K562 (cell line): ENCODE measurements around the gene CEACAM18. TPM values are rescaled to one million over a fixed set of nuclear protein-coding genes. Genes with fewer than 3 reads are reported as not detected.

Source experiments
- ATAC-seq: fragments of 200-7000 bp; cut with Tn5 transposase; 3 replicates; pipeline ENCODE4 v1.9.1; 2020; ENCODE audit warnings: moderate library complexity
- BruUV-seq: library from RNA; stranded (reverse); fragments of 400-500 nt; replicated peaks from 2 replicates; lab custom pipeline; 2021; lab: Mats Ljungman, UMichigan
- CTCF ChIA-PET: fragments of 300-600 bp; formaldehyde crosslinking; extraction: SDS; loops from one replicate; lab custom pipeline; 2021; ENCODE audit warnings: low intra/inter-chr PET ratio; lab: Yijun Ruan, JAX
- POLR2A ChIA-PET: fragments of 300-600, 350-650 bp; sonication (Branson Sonifier 250); formaldehyde crosslinking; extraction: SDS; loops from one replicate; lab custom pipeline; 2021; ENCODE audit warnings: antibody characterized with exemption, inconsistent platforms; lab: Yijun Ruan, JAX
- DNase-seq, 4 experiments: peaks; one replicate each; pipeline versions ENCODE4 v3.0.0 to v3.0.0-alpha.2; 2011 to 2018; ENCODE audit warnings: low spot score in 3 of 4, mixed read lengths in 3 of 4; ENCODE audit errors: extremely low read depth in 1 of 4
- FAIRE-seq: peaks from 2 replicates; lab custom pipeline; 2011; peaks lifted over from hg19 to GRCh38; lab: Jason Lieb, UNC
- H2AFZ ChIP-seq: 2 replicates; pipeline ENCODE4 v1.6.0; 2011; ENCODE audit warnings: low read depth, low read length, control low read depth, inconsistent platforms
- H3K27ac ChIP-seq: fragments of 200-600 bp; 3 replicates; pipeline ENCODE4 v1.8.0; 2011; ENCODE audit warnings: low read depth, mild to moderate bottlenecking, control low read depth, inconsistent platforms, low read length, moderate library complexity, mixed read lengths; ENCODE audit errors: extremely low read depth
- H3K27me3 ChIP-seq, 2 experiments: fragments of 300-600 bp in 1 of 2; 2 replicates in 1 of 2; 3 replicates in 1 of 2; pipeline versions ENCODE4 v1.6.0 to v1.8.0; 2011; ENCODE audit warnings: inconsistent platforms in 2 of 2, low read length in 2 of 2, mild to moderate bottlenecking in 1 of 2, mixed read lengths in 1 of 2, moderate library complexity in 1 of 2; ENCODE audit not compliant: control insufficient read depth in 2 of 2, insufficient read depth in 2 of 2
- H3K36me3 ChIP-seq: fragments of 300-600 bp; 3 replicates; pipeline ENCODE4 v1.8.0; 2011; ENCODE audit warnings: mild to moderate bottlenecking, low read length, inconsistent platforms; ENCODE audit not compliant: control insufficient read depth, insufficient read depth
- H3K4me1 ChIP-seq, 2 experiments: fragments of 200-600 bp in 1 of 2; replicated peaks in 1 of 2; 2 replicates in 1 of 2; 3 replicates in 1 of 2; pipeline versions ENCODE4 v1.5.1 to v1.8.0; 2011; ENCODE audit warnings: inconsistent platforms in 2 of 2, low read length in 2 of 2, mild to moderate bottlenecking in 1 of 2, mixed read lengths in 1 of 2, moderate library complexity in 1 of 2; ENCODE audit not compliant: control insufficient read depth in 2 of 2, insufficient read depth in 2 of 2
- H3K4me2 ChIP-seq: 2 replicates; pipeline ENCODE4 v1.6.1; 2011; ENCODE audit warnings: low read length, control low read depth, inconsistent platforms, mixed read lengths; ENCODE audit not compliant: insufficient read depth
- H3K4me3 ChIP-seq: fragments of 200-600 bp; sonication (generic), shearing (Covaris generic); 2 replicates; pipeline ENCODE4 v1.5.1; 2016; ENCODE audit warnings: control low read depth, inconsistent platforms
- H3K79me2 ChIP-seq: fragments of 200-600 bp; 3 replicates; pipeline ENCODE4 v1.8.0; 2011; ENCODE audit warnings: low read length, inconsistent platforms; ENCODE audit not compliant: control insufficient read depth, insufficient read depth
- H3K9ac ChIP-seq, 2 experiments: 2 replicates each; pipeline versions ENCODE4 v1.6.0 to v1.6.1; 2011; ENCODE audit warnings: low read depth in 2 of 2, low read length in 2 of 2, control low read depth in 1 of 2, inconsistent platforms in 1 of 2, mild to moderate bottlenecking in 1 of 2, mixed read lengths in 1 of 2; ENCODE audit not compliant: insufficient read depth in 1 of 2
- H3K9me1 ChIP-seq: one replicate; pipeline ENCODE4 v1.6.0; 2011; ENCODE audit warnings: inconsistent platforms, mild to moderate bottlenecking, low read length, moderate library complexity; ENCODE audit not compliant: control insufficient read depth, insufficient read depth
- H3K9me3 ChIP-seq: replicated peaks from 2 replicates; pipeline ENCODE4 v1.5.1; 2011; ENCODE audit warnings: low read depth, low read length, inconsistent platforms; ENCODE audit not compliant: control insufficient read depth, insufficient read depth
- H4K20me1 ChIP-seq: replicated peaks from 2 replicates; pipeline ENCODE4 v1.6.1; 2011; ENCODE audit warnings: low read length, inconsistent platforms, mixed read lengths; ENCODE audit not compliant: control insufficient read depth, insufficient read depth
- ASH1L ChIP-seq: fragments of 450-650 bp; IDR thresholded peaks from 2 replicates; pipeline ENCODE4 v1.6.1; 2018; ENCODE audit warnings: borderline replicate concordance, mild to moderate bottlenecking, low read depth; ENCODE audit not compliant: partially characterized antibody
- ESRRB ChIP-seq: fragments of 250-450 bp; sonication (Bioruptor Pico); IDR thresholded peaks from 2 replicates; pipeline ENCODE4 v1.5.0; 2020; ENCODE audit warnings: mild to moderate bottlenecking, moderate library complexity, borderline replicate concordance
- GATAD2B ChIP-seq: fragments of 450-650 bp; IDR thresholded peaks from 2 replicates; pipeline ENCODE4 v1.6.1; 2017; ENCODE audit warnings: mild to moderate bottlenecking, borderline replicate concordance
- GTF2F1 ChIP-seq: IDR thresholded peaks from 2 replicates; pipeline ENCODE4 v1.6.1; 2011; ENCODE audit warnings: low read depth, low read length, improper control_type of control experiment
- HNRNPL ChIP-seq: fragments of 200-400 bp; formaldehyde crosslinking; IDR thresholded peaks from 2 replicates; pipeline ENCODE4 v1.6.1; 2017; ENCODE audit warnings: low read depth, mild to moderate bottlenecking, low read length
- PHB ChIP-seq: fragments of 250-450 bp; sonication (Bioruptor Pico); IDR thresholded peaks from 2 replicates; pipeline ENCODE4 v1.5.0; 2021
- RBFOX2 ChIP-seq: fragments of 200-400 bp; formaldehyde crosslinking; IDR thresholded peaks from 2 replicates; pipeline ENCODE4 v1.6.1; 2017; ENCODE audit warnings: low read depth, mild to moderate bottlenecking, low read length, moderate library complexity
- RHOXF2B ChIP-seq: fragments of 250-450 bp; sonication (Bioruptor Pico); conservative IDR thresholded peaks from 2 replicates; pipeline ENCODE4 v1.5.1; 2021
- ZFPM2 ChIP-seq: fragments of 250-450 bp; sonication (Bioruptor Pico); IDR thresholded peaks from 2 replicates; pipeline ENCODE4 v1.5.1; 2022; ENCODE audit warnings: mild to moderate bottlenecking
- ZNF444 ChIP-seq: fragments of 250-450 bp; sonication (Bioruptor Pico); IDR thresholded peaks from 2 replicates; pipeline ENCODE4 v1.4.0; 2020; ENCODE audit warnings: mild to moderate bottlenecking, moderate library complexity
- ZNF766 ChIP-seq: fragments of 200-800 bp; sonication (Bioruptor generic); conservative IDR thresholded peaks from 2 replicates; pipeline ENCODE4 v1.6.1; 2016; ENCODE audit warnings: missing genetic modification characterization, missing compliant biosample characterization
- WGBS: fragments of 100-300 bp; shearing (Covaris generic); methylation state at CpG from one replicate; pipeline ENCODE4 v1.1.6; 2016; ENCODE audit warnings: low coverage, mixed read lengths; ENCODE audit not compliant: insufficient coverage; ENCODE audit errors: missing lambda C conversion rate; 5-methylcytosine and 5-hydroxymethylcytosine counted together
- in situ Hi-C: fragments of 300-500 bp; cut with MboI; formaldehyde crosslinking; loops from 4 replicates; pipeline ENCODE4 v1.15.0; 2018; ENCODE audit warnings: inconsistent platforms, mixed read lengths
- intact Hi-C: fragments of 100-400 bp; cut with micrococcal nuclease; formaldehyde crosslinking; loops from 2 replicates; pipeline ENCODE4 v1.14.2; 2022
- polyA plus RNA-seq, 8 experiments: library from polyadenylated mRNA; depleted of rRNA in 4 of 8; stranded (reverse) in 5 of 8; unstranded in 3 of 8; fragments of >200 nt; fragmentation: Nextera tagmentation in 2 of 8; fragmentation: Illumina TruSeq in 1 of 8; extraction: Ambion mirVana in 2 of 8; extraction: Trizol in 1 of 8; gene quantifications; 2 replicates each; pipeline versions ENCODE4 v1.2.1 to v1.2.3, GENCODE V29; 2011 to 2014; ENCODE audit warnings: inconsistent platforms in 1 of 8, missing spikeins in 1 of 8
- total RNA-seq, 7 experiments: library from RNA; depleted of rRNA in 6 of 7; stranded (reverse); fragments of >200 nt in 6 of 7; fragmentation: Illumina TruSeq in 2 of 7; extraction: Trizol in 2 of 7; gene quantifications; 2 replicates each; pipeline versions ENCODE4 v1.2.1 to v1.2.3, GENCODE V29; 2011 to 2021; ENCODE audit warnings: low replicate concordance in 1 of 7
- TF ChIP-seq, protein P1 (sequence below): fragments of 450-650 bp; IDR thresholded peaks from 2 replicates; pipeline ENCODE4 v1.6.1; 2018; ENCODE audit not compliant: partially characterized antibody
- TF ChIP-seq, protein P2 (sequence below): sonication (generic); formaldehyde crosslinking; IDR thresholded peaks from 2 replicates; pipeline ENCODE4 v1.8.1; 2023; ENCODE audit warnings: mild to moderate bottlenecking, missing genetic modification reagents
- TF ChIP-seq, protein P3 (sequence below), 2 experiments: IDR thresholded peaks; 2 replicates each; pipeline ENCODE4 v1.6.1; 2012; ENCODE audit warnings: improper control_type of control experiment in 2 of 2, low read depth in 2 of 2, low read length in 2 of 2, borderline replicate concordance in 1 of 2

CEACAM18 gene
- total and polyA plus RNA-seq, 9 of the 15 experiments (the other 6 are each of a cell fraction or from before 2014, with no cell fraction given), result 0.08 to 0.24 (median 0.15) TPM; not detected in 3

GRCh38 chr19:51468545-51468920 is 9.8 kb upstream of the CEACAM18 start:
- intact Hi-C loops (loop anchor here (2.0 kb wide), 1 partner anchor 78 kb away; no protein-coding TSS in a partner anchor), in situ Hi-C loops (no loop called here)
- Histone ChIP-seq H3K79me2 (peaks cover 78% of the 10 kb centered on the region), H3K27me3 (no peaks in the 10 kb centered on the region), H2AFZ (peak overlapping the region; percentile 36; the same call in 1 of the 2 replicates), H3K36me3 (peaks cover 13% of the 10 kb centered on the region; the same call in 2 of the 3 replicates), H3K9ac (peak overlapping the region; percentile 78 to 93), H3K4me1 (peaks cover 16 to 29% of the 10 kb centered on the region in 2 experiments), H3K9me1 (no peaks in the 10 kb centered on the region), H3K4me2 (peak overlapping the region; percentile 92), H3K4me3 (peak overlapping the region; percentile 59), H4K20me1 (no peaks in the 10 kb centered on the region), H3K27ac (peak overlapping the region; percentile 84), H3K9me3 (no peaks in the 10 kb centered on the region)
- CTCF ChIA-PET, result no interaction called here
- DNase-seq, result peak; percentile 44 to 75 (median 60)
- TSS peak; percentile 75 for BruUV-seq
- POLR2A ChIA-PET, result interaction anchor here (0.5 to 1.9 kb wide), 8 partner anchors 11 to 220 kb away, joined by 3 to 9 read pairs (median 4); no protein-coding TSS in a partner anchor
- ATAC-seq, result peak; percentile 67
- 0% methylated on average over 1 of the region's 2 CpGs for whole genome bisulfite sequencing
- no peak for FAIRE-seq
- TF ChIP-seq RBFOX2, result peak; percentile 59
- 0 out of 2 replicates have a peak, but pooled peaks have one; percentile 3 for TF ChIP-seq RHOXF2B (CRISPR knock-in tag)
- TF ChIP-seq GATAD2B, result no peak
- no peak for TF ChIP-seq ASH1L
- TF ChIP-seq, protein P1, sequence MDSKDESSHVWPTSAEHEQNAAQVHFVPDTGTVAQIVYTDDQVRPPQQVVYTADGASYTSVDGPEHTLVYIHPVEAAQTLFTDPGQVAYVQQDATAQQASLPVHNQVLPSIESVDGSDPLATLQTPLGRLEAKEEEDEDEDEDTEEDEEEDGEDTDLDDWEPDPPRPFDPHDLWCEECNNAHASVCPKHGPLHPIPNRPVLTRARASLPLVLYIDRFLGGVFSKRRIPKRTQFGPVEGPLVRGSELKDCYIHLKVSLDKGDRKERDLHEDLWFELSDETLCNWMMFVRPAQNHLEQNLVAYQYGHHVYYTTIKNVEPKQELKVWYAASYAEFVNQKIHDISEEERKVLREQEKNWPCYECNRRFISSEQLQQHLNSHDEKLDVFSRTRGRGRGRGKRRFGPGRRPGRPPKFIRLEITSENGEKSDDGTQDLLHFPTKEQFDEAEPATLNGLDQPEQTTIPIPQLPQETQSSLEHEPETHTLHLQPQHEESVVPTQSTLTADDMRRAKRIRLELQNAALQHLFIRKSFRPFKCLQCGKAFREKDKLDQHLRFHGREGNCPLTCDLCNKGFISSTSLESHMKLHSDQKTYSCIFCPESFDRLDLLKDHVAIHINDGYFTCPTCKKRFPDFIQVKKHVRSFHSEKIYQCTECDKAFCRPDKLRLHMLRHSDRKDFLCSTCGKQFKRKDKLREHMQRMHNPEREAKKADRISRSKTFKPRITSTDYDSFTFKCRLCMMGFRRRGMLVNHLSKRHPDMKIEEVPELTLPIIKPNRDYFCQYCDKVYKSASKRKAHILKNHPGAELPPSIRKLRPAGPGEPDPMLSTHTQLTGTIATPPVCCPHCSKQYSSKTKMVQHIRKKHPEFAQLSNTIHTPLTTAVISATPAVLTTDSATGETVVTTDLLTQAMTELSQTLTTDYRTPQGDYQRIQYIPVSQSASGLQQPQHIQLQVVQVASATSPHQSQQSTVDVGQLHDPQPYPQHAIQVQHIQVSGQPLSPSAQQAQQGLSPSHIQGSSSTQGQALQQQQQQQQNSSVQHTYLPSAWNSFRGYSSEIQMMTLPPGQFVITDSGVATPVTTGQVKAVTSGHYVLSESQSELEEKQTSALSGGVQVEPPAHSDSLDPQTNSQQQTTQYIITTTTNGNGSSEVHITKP, result peak; percentile 61
- 0 out of 2 replicates have a peak, but pooled peaks have one; percentile 64 for TF ChIP-seq PHB (CRISPR knock-in tag)
- 0 out of 2 replicates have a peak, but pooled peaks have one; percentile 30 for TF ChIP-seq HNRNPL
- TF ChIP-seq ZFPM2, result 0 out of 2 replicates have a peak, but pooled peaks have one; percentile 47
- TF ChIP-seq, protein P2, sequence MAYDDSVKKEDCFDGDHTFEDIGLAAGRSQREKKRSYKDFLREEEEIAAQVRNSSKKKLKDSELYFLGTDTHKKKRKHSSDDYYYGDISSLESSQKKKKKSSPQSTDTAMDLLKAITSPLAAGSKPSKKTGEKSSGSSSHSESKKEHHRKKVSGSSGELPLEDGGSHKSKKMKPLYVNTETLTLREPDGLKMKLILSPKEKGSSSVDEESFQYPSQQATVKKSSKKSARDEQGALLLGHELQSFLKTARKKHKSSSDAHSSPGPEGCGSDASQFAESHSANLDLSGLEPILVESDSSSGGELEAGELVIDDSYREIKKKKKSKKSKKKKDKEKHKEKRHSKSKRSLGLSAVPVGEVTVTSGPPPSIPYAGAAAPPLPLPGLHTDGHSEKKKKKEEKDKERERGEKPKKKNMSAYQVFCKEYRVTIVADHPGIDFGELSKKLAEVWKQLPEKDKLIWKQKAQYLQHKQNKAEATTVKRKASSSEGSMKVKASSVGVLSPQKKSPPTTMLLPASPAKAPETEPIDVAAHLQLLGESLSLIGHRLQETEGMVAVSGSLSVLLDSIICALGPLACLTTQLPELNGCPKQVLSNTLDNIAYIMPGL (CRISPR knock-in tag), result no peak
- 0 out of 2 replicates have a peak, but pooled peaks have one; percentile 22 for TF ChIP-seq ZNF766 (CRISPR knock-in tag)
- TF ChIP-seq ZNF444, result no peak; the same call in 1 of the 2 replicates
- TF ChIP-seq ESRRB, result no peak
- TF ChIP-seq, protein P3, sequence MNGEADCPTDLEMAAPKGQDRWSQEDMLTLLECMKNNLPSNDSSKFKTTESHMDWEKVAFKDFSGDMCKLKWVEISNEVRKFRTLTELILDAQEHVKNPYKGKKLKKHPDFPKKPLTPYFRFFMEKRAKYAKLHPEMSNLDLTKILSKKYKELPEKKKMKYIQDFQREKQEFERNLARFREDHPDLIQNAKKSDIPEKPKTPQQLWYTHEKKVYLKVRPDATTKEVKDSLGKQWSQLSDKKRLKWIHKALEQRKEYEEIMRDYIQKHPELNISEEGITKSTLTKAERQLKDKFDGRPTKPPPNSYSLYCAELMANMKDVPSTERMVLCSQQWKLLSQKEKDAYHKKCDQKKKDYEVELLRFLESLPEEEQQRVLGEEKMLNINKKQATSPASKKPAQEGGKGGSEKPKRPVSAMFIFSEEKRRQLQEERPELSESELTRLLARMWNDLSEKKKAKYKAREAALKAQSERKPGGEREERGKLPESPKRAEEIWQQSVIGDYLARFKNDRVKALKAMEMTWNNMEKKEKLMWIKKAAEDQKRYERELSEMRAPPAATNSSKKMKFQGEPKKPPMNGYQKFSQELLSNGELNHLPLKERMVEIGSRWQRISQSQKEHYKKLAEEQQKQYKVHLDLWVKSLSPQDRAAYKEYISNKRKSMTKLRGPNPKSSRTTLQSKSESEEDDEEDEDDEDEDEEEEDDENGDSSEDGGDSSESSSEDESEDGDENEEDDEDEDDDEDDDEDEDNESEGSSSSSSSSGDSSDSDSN (IDR thresholded peaks at IDR 0.05; ENCODE audit: borderline replicate concordance in 1 of 2, low read depth in 2 of 2, low read length in 2 of 2), result 0 out of 4 replicates have a peak, but pooled peaks of 1 of the 2 experiments have one; percentile 41
- no peak for TF ChIP-seq GTF2F1
